Activated CD4-positive, CD25-positive, alpha-beta regulatory T cell treated with anti-CD3 and anti-CD28 coated beads, Interleukin-2, amount 50 U/mL, for 72 hours (primary cell): ENCODE data around the gene GNA12.

Source experiments
- DNase-seq: peaks from one replicate; pipeline ENCODE4 v3.0.0; 2021

The GNA12 gene

DNA sequence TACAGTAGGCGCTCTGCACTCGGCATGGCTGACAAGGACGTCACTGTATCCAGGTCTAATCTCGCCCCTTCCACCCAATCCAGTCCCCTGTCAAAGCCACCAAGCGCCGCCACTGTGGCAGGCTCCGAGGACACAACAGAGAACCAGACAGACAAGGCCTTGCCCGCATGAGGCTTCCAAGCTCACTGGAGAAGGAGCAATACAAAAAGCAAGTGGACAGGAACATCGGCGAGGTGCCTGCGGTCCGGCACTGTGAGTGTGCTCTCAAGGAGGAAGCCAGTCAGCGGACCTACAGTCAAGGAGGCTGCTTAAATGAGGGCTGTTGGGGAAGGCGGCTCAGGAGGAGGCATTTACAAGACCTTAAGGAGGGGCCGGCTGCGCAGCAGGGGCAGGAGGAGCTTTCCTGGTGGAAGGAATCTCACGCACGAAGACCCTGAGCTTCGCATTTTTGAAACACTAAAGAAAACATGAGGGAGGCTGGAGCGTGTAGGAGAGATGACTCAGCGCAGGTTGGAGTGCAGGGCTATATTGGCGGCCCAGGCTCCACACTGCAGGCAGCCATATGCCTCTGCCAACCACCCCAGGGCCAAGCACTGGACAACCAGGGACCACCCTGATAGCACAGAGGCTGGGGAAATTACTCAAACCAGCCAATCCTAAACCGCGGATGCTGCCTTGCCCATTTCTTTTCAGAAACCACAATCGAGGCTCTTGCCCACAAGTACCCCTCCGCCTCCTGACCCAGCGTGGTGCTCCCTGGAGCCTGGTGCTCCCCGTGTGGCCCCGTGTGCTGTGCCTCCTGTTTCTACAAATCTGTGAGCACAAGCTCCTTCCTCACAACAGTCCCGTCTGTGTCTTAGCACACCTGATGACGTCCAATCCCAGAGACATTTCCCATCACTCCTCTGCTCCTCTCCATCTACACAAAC lies 28.9 kb downstream of the GNA12 start:
- no peak for DNase-seq

DNA sequence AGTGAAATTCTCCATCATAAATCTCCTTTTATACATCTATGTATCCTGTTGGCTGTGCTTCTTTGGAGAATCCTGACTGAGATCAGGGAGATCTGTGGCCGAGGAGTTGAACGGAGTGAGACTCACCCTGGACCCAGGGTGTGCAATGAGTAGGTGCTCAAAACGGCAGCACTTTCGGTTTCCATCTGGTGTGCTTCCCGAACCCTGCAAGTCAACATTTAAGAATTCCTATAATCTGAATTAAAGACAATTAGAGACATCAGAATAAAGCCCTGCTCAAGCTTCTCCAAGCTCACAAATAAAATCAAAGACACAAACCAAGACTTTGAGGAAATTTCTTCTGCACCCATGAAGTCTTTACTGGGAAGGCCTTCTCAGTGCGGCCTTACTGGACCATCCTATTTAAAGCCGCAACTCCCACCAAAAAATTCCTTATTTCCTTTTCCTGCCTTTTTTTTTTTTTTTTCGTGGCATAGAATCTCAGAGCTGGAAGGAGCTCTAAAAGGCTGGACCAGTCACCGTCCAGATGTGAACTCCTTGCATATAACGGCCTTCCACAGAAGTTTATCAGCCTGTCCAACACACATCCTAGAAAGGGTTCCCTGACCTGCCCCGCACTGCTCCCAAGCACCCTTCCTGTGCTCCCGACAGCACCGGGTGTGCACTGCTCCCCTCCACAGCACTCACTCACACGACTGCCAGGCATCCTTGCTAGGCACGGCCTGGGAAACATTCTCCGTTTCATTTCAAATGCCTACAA lies 29.7 kb downstream of the GNA12 start:
- DNase-seq, result no peak

DNA sequence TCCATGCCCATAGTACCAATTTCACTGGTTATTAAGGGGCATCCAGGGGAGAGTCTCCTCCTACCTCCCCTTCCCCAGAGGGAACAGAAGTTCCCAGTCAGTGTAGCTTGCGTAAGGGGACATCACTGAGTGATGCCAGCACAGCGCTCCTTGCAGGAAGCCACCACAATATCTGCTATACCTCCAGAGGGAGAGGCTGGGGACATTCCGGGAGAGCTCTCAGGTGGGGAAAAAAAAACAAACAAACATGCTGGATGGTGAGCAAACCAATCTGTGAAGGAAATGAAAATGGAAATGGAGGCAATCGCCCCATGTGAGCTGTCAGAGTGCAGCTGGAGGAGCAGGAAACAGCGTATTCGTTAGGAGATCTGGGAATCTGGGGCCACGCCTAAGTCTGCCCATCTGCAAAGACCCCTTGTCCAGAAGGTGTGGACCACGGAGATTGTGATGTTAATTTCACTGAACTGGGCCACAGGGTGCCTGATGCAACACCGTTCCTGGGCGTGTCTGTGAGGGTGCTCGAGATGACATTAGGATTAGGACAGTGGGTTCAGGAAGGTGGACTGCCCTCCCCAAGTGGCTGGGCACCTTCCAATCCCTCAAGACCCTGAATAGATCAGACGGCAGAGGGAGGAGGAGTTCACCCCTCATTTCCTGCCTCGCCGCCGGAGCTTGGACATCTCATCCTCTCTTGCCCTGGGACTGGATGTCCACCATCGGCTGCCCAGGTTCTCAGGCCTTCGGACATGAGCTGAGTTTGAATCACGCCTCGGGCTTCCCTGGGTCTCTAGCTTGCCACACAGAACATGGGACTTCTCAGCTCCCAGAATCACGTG lies 30.5 kb downstream of the GNA12 start:
- DNase-seq, result no peak

DNA sequence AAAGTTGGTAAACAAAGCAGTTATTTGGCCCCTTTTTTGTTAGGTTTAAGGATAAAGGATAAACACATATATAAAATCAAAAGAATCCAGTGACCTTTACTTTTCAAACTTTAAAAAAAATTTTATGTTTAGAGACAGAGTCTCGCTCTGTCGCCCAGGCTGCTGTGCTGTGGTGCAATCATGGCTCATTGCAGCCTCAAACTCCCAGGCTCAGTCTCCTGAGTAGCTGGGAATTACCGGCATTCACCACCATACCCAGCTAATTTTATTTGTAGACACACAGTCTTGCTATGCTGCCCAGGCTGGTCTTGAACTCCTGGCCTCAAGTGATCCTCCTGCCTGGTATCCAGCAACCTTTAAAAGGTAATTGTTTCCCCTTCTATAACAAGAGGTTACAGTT lies 31.3 kb downstream of the GNA12 start:
- no peak for DNase-seq

DNA sequence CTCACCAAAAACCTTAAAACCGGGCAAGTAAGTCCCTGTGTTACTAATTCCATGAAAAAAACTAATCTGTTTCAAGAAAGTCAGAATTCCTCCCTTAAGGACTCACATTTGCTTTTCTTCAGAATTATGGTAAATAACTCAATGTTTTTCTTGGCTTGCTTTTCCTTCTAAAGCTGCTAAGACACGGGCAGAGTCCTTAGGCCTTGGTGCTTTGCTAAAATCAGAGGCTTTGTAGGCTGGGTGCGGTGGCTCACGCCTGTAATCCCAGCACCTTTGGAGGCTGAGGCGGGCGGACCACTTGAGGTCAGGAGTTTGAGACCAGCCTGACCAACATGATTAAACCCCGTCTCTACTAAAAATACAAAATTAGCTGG lies 32.0 kb downstream of the GNA12 start:
- no peak for DNase-seq

DNA sequence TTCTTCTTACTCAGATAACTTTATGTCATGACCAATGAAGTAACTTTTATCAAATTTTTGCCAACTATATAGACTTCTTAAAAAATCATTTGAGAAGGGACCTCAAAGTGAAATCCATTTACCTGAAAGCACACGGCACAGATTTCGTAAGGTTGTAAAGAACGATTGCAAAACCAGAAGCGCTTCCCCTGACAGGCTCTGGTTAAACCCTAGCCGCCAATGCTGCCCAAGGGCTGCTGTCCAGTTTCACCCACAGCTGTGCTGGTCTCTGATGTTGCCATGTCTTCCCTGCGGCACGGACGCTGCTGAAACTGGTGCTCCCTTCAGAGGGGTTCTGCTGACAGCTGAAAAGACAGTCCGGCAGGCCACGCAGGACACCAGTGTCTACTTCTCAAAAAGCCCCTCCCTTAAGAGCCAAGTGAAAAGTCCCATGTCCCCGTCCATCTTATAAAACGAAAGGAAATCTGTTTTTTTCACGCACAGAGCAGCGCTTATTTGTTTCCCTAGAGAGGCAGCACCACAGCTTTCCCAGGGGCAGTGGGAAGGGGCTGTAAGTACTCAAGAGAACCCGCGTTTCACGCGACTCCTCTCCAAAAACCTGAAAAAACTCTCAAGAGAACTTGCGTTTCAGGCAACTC lies 32.5 kb downstream of the GNA12 start:
- no peak for DNase-seq

DNA sequence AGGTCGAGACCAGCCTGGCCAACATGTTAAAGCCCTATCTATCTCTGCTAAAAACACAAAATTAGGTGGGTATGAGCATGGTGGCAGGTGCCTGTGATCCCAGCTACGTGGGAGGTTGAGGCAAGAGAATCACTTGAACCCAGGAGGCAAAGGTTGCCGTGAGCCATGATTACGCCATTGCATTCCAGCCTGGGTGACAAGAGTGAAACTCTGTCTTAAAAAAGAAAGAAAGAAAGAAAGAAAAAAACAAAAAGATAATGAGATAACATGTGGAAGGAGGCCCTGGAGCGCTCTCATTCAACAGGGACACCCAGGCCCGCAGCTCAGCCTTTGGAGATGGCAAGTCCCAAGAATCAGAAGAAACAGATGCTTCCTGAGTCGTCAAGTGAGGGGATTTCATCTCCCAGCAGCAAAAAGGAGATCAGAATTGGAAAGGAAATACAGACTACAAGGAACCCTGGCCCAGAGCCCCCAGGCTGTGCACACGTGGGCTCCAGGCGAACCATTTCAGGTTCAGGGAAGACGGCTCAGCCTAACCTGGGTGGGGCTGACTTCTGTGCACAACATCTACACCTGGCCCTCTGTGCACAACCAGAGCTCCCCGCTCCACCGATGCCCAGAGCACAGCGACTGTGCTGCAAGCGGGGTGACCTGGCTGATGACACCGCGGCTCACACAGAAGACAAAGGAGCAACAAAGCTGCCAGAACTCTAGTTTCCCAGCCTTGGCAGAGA lies 33.3 kb downstream of the GNA12 start:
- no peak for DNase-seq

DNA sequence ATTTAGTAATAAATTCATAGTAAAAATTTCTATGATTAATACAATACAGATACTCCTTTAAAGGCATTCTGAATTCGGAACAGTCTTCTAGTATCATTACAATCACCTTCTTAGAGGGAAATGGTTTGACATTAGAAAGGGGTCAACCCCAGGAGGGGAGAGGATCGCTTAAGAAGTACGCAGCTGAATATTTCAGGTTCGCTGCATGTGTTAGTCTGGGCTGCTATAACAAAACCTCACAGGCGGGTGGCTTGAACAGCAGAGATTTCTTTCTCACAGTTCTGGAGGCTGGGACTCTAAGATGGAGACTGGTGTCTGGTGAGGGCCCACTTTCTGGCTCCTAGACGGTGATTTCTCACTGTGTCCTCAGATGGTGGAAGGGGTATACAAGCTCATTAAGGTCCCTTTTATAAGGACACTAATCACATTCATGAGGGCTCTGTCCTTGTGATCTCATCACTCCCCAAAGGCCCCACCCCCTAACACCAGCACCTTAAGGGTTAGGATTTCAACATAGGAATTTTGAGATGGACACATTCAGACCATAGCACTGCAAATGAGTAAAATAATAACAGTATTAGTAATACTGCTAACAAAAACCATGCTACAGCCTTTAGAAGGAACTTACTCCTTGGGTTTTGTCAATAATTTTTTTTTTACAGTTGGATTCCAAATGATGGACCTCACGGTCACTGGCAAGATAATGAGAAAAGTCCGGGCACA lies 34.0 kb downstream of the GNA12 start:
- no peak for DNase-seq

DNA sequence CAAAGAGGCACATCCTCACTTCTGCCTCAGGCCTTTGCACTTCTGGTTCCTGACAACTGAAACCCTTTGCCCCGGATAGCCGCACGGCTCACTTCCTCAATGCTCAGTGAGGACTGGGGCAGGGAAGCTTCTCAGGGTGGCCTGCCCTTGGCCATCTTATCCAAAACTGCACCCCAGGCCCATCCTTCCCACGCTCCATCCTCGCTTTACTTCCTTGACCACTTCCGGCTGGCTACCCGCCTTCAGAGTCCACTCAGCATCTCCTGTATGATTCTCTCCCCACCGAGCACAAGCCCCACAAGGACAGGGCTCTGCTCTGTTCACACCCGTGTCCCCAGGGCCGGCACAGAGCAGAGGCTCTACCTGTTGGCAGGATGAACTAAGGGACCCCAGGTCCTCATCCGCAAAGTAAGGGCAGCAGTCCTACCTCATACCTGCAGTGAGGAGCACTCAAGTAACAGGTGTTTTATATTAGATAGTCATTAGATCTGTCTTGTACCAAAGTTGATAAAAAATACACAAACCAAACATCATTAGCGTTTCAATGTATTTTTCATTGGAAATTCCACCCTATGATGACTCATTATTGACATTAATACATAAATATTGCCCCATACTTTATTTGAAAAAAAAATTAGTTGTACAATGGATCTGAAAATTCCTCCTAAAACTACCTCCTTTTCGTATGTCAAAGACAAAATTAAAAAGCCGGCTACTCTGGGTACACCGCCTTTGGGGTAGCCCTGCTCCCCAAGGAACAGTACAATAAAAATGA lies 35.0 kb downstream of the GNA12 start:
- DNase-seq, result no peak

DNA sequence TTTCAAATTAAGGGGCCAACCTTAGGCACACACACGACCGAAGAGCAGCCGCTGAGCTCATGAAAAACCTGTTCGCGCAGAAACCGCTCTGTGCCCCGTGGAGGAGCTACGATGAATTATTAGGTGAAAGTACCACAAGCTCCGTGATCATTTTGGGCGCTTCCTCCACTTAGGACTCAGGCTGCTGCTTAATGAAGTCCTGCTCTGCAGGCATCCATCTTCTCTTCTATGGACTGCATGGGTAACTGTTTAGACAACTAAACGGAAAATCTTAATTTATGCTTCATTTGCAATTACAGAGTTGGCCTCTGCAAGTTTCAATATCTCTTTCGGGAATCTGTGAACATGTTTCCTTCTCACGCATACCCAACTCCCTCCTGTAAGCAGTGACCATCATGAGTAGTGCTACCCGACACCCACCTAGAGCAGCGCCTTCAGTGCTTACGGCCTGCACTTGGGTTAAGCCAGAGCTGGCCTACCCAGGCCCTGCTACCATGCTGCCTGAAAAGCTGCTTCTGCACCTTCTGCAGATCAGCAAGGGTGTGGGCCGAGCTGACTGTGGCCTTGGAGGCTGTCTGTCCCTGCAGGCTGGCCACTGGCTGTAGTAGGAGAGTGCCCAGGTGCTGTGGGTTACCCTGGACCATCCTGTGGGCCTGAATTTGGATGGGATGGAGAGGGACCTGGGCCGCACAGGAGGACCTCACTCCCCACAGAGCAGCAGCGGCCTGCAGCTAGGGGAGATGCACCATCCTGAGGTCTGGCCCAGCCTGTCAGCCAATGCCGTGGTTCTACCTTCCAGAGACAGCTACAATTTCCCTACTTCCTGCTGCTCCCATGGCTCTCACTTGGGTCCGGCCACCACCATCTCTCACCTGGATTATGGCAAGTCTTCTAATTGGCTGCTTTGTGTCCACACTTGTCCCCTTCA lies 36.0 kb downstream of the GNA12 start:
- no peak for DNase-seq

DNA sequence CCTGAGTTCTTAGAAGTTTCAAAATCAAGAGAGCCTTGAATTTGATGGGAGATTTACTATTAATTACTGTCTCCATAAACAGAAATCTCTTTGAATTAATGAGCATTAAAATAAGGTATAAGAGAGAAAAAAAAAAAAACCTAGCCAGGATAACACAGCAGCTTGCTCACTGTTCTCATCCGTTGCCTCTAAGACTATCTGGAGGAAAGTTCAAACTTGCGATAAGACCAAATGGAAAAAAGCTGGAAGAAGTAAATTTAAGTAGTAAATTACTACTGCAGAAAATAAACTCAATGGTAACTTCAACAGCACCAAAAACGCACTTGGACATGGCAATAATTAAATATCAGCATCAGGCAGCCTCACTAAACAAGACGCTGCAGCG lies 36.7 kb downstream of the GNA12 start:
- DNase-seq, result no peak

DNA sequence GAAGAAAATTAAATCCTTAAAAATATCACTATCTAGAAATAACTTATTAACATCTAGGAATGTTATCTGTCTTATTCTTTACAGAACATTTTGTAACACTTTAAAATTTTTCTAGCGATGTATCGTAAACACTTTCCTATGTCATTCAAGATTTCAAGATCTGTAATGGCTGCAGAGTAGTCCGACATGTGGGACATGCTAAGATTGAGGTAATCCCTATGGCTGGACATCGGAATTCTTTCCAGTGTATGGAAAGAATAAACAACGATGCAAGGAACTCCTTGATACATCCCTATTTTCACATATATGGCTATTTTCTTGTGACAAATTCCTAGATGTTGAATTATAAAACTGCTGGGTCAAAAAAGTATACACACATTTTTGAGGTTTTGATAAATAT lies 37.5 kb downstream of the GNA12 start:
- no peak for DNase-seq

DNA sequence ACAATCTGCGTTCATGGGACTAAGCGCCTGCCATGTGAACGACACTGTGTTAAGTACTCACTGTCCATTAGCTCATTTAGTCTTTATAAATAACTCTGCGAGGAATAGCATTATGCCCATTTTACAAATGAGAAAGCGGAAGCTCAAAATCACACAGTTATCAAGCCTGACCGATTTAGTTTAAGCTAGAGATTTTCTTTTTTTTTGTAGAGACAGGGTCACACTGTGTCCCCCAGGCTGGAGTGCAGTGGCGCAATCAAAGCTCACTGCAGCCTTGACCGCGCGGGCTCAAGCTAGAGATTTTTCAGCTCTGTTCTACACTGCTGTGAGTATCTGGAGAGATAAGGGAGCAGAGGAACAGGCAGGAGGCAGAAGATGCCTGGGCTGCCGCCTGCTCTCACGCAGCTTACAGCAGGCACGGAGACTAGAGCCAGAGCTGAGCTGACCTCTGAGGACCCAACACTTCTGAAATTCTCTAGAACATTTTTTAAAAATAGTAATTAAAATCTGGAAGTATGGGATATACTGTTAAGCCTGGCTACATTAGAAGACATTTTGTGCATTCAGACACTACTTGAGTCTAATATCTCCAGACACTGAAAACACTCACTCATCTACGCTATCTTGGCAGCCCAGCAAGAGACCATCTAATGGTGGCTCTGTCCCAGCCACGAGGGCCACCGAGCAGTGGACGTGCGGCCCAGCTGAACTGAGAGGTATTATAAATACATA lies 38.7 kb downstream of the GNA12 start:
- no peak for DNase-seq

DNA sequence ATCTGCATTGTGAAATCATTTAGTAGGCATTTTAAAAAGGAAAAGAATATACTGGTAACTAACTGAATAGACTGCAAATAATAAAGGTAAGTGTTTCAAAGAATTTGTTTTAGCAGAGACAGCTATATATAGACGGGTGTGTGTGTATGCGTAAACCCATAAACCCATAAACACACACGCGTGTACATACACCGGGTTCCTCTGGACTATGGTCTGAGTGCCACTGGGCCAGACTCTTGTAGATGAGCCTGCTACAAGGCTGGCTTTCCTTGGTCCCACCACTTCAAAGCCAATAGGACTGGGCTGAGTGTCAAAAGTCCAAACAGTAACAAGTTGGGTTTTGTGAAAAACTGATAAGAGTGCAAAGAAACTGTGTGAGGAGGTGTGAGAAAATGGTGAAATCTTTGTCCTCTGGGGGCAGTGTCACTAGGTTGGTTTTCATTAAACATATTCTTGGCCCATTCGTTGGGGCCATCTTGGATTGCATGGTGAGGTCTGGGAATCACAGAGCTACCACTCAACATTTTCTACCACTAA lies 39.8 kb downstream of the GNA12 start:
- DNase-seq, result no peak

DNA sequence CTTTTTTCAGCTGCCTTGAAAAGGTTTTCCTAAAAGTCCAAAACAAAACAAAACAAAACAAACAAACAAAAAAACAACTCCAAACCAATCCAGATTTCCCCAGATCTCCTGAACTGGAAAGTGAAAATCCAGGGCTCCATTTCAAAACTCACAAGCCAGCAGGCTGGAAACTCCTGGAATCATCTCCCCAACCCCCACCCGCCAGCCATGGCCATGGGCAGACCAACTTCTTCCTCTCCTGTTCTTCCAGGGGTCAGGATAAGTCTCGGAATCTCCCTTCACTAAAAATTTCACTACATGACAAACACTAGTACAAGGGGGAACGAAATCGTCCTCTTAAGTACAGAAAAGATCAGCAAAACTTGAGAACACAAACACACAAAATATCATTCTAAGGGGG lies 40.4 kb downstream of the GNA12 start:
- no peak for DNase-seq

DNA sequence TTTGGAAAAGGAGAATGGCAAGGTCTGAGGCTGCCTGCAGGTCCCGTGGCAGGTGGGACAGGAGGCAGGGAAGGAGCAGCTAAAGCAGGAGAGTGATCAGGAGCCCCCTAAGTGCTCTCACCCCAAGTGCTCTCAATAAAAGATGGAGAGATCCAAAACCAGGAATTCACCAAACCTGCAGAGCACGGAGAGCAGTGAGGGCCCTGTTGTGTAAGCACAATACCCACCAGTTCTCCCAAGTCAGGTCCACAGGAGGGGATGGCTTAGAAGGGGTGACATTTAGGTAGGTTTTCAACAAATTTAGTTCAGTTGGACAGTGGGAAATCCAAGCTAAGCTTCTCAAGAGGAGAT lies 40.8 kb downstream of the GNA12 start:
- no peak for DNase-seq

DNA sequence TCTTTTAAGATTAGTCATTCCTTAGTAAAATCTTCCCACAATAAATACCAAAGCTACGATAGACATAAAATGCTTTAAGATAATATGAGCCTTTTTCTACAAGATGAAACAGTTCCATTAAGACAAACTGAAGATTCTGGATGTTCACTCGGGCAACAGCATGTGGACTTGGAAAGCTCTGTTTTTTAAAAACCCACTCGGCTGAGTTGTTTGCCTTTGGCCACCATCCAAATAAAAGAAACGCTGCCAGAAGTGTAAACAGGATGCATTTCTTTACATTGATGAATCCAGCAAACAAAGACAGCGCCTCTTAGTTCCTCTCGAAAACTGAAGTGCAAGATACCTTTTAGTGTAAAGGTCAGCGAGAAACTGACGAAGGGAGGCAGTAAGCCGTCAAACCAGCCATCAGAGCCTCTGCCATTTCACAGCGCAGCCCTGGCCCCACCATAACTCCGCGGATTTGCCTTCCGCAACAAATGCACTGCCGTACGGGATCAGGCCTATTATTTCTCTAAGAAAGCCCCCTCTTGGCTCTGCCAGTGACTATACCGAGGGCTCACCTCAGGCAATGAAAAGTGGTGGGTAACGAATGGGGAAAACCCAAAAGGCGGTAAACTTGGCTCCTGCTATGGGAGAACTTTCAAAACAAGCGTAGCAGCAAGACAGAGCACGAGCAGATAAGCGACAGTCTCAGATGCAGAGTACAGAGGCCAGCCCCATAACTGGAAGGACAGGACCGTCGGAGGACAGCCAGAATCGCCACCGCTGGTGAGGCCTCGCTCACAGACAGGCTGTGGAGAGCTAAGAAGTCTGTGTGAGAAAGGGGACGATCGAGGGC lies 41.4 kb downstream of the GNA12 start:
- no peak for DNase-seq

DNA sequence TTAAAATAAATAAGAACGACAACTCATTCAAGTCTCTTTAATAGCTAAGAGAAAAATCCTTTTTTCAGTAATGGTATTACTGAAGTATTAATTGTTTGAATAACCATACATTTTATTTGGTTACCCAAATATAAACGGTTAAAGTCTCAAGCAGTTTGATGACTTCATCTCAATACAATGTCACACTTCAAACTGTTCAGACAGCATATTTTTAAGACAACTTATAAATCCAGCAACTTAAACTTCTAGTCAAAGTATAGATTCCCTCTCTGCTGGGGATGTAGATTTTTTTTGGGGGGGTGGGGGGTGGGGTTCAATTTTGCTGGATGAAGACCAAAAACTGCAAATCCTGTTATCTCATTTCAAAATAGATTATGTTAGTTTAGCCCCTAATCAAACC lies 42.0 kb downstream of the GNA12 start:
- no peak for DNase-seq
